ENCODE measurements around the gene ZC3H12C. TPM values are rescaled to one million over a fixed set of nuclear protein-coding genes. Genes with fewer than 3 reads are reported as not detected.

The ZC3H12C gene
- total and polyA plus RNA-seq, 2 of the 4 experiments (the other 2 are of a cell fraction), result 4.2 to 15.8 TPM

GRCh38 chr11:110199184-110199981, 106.2 kb downstream of the ZC3H12C start:
- intact Hi-C loops (cut with micrococcal nuclease), result loop anchor here (5.0 to 10.0 kb wide), 2 partner anchors 107 to 345 kb away; partner anchors contain the start of gene ZC3H12C
- ATAC-seq (ENCODE audit: low read depth) (no peak), DNase-seq (peak; percentile 51)
- H2AK5ac ChIP-seq (ENCODE audit: low read depth, low read length), result peak overlapping the region; percentile 49
- H3K27ac ChIP-seq (ENCODE audit: insufficient read depth, low read length), result no peak overlapping the region
- no peak overlapping the region for H3K23ac ChIP-seq (ENCODE audit: low read depth, low read length)
- no peak overlapping the region for H3K14ac ChIP-seq (replicated peaks; ENCODE audit: low read depth, low read length)
- H3K18ac ChIP-seq (ENCODE audit: low read depth, low read length), result no peak overlapping the region
- H2BK15ac ChIP-seq (ENCODE audit: low read depth, low read length), result no peak overlapping the region
- H3K4me1 ChIP-seq (ENCODE audit: control insufficient read depth, insufficient read depth, low read length), result peaks cover 23% of the 10 kb centered on the region
- H4K5ac ChIP-seq (ENCODE audit: low read depth, low read length), result no peak overlapping the region
- no peaks in the 10 kb centered on the region for H3K9me3 ChIP-seq (ENCODE audit: control insufficient read depth, insufficient read depth, low read length)
- H3K4ac ChIP-seq (ENCODE audit: low read depth, low read length), result 0 out of 2 replicates have a peak overlapping the region, but pooled peaks have one; percentile 43
- no peak overlapping the region for H3K4me2 ChIP-seq (ENCODE audit: low read depth, low read length)
- H2AFZ ChIP-seq (replicated peaks; ENCODE audit: low read length, poor library complexity), result no peak overlapping the region
- ChIA-PET POLR2A (ENCODE audit: unreplicated experiment) (no interaction called here), CTCF (interaction anchor here (1.2 to 2.4 kb wide), 2 partner anchors 178 to 234 kb away, joined by 3 to 18 read pairs; no protein-coding TSS in a partner anchor)
- no peak overlapping the region for H3K9ac ChIP-seq (ENCODE audit: low read depth, low read length)
- no peak overlapping the region for H3K4me3 ChIP-seq (ENCODE audit: insufficient read depth, low read depth, low read length)
- no peak overlapping the region for H2AK9ac ChIP-seq (replicated peaks; ENCODE audit: low read depth, low read length, poor library complexity)
- peaks cover 20% of the 10 kb centered on the region for H3K9me1 ChIP-seq (ENCODE audit: insufficient read depth, low read length)
- H2BK20ac ChIP-seq (ENCODE audit: low read depth, low read length), result no peak overlapping the region
- H3K36me3 ChIP-seq (ENCODE audit: control insufficient read depth, insufficient read depth, low read length), result no peaks in the 10 kb centered on the region
- no peak overlapping the region for H2BK5ac ChIP-seq (ENCODE audit: low read depth, low read length, poor library complexity, severe bottlenecking)
- no peaks in the 10 kb centered on the region; a peak in 1 of 4 replicates for H3K79me1 ChIP-seq (ENCODE audit: low read depth in 1 of 2, low read length in 2 of 2)
- TF ChIP-seq USF2 (IDR thresholded peaks at IDR 0.05; ENCODE audit: low read depth, low read length) (no peak), CEBPB (IDR thresholded peaks at IDR 0.05; ENCODE audit: low read depth, low read length) (peak; percentile 83)
- no TSS peak for BruUV-seq (replicated peaks)
- dilution Hi-C loops (cut with HindIII; ENCODE audit: low sequenced_read_pairs, unreplicated experiment), result no loop called here
- H4K91ac ChIP-seq (ENCODE audit: insufficient read depth, low read depth, low read length), result peak overlapping the region; percentile 17; the same call in 1 of the 2 replicates
- H4K20me1 ChIP-seq (ENCODE audit: insufficient read depth, low read length), result no peaks in the 10 kb centered on the region
- in situ Hi-C loops (cut with MboI; ENCODE audit: low sequenced_read_pairs), result loop anchor here (25.0 kb wide), 1 partner anchor 237 kb away; no protein-coding TSS in a partner anchor
- H3K56ac ChIP-seq (ENCODE audit: extremely low read depth, insufficient read depth, low read length), result no peak overlapping the region
- H4K8ac ChIP-seq (ENCODE audit: low read depth in 2 of 2, low read length in 2 of 2), result no peak overlapping the region
- no peaks in the 10 kb centered on the region for H3K27me3 ChIP-seq (ENCODE audit: control insufficient read depth, insufficient read depth, low read length)
- WGBS, 2 experiments (ENCODE audit: extremely low coverage in 2 of 2, insufficient read length in 1 of 2), result no CpG with 5 or more reads among the region's 4 CpGs
- H2BK120ac ChIP-seq (ENCODE audit: low read depth, low read length), result no peak overlapping the region

Data from IMR-90 (cell line).